GM11168 (cell line): Measurements from ENCODE around the gene FRMD4B.

Experiments
- in situ Hi-C: fragments of 300-500 bp; cut with MboI; formaldehyde crosslinking; loops from one replicate; pipeline ENCODE4 v1.12.0; 2022; ENCODE audit warnings: low sequenced_read_pairs; ENCODE audit not compliant: unreplicated experiment

FRMD4B gene

DNA sequence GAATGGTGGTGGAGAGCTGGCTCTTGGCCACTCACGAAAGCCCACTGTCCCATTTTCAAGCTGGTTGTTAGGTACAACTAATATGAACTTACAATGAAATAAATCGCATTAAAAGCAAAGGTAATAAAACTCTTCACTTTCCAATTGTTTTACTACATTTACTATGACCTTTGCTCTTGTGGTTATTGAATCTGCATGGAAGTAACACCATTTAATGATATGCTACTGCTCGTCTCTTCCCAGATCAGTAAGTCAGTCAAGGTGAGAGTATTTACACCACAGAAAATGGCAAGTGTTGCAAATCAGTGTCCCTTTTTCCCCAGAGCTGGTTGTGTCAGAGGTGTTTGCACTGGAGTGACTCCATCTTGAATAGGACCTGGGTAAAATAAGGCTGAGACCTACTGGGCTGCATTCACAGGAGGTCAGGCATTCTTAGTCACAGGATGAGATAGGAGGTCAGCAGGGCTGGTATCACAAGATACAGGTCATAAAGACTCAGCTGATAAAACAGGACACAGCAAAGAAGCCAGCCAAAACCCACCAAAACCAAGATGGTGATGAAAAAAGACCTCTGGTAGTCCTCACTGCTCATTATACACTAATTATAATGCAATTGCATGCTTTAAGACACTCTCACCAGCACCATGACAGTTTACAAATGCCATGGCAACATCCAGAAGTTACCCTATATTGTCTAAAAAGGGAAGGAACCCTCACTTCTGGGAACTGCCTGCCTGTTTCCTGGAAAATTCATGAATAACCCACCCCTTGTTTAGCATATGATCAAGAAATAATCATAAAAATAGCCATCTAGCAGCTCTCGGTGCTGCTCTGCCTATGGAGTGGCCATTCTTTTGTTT is 57.6 kb downstream of the FRMD4B start:
- in situ Hi-C loops = no loop called here

GRCh38 chr3:69326855-69327300 is 59.0 kb downstream of the FRMD4B start:
- in situ Hi-C loops = no loop called here

- in situ Hi-C loops = no loop called here
Measured at GRCh38 chr3:69325151-69325550, 60.7 kb downstream of the FRMD4B start.

DNA sequence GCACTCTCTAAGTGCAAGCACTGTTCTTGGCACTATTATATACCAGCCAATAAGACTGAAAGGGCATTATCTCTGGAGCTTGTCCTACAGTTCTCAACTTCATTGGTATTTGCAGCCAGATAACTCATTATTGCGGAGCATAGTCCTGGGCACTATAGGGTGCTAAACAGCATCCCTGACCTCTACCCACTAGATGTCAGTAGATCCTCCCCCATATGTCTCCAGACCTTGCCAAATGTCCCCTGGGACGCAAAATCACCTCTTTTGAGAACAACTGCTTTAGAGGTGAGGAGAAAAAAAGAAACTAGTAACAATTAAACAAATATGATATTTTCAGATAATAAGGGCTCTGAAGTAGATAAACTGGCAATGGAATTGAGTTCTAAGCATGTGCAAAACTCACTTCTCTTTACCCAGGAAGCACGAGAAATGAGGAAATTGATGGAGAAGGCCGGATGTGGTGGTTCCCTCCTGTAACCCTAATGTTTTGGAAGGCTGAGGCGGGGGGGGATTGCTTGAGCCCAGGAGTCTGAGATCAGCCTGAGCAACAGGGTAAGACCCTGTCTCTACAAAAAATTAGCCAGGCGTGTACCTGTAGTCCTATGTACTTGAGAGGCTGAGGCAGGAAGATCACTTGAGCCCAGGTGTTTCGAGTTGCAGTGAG is 61.4 kb downstream of the FRMD4B start:
- in situ Hi-C loops = loop anchor here (5.0 kb wide), 1 partner anchor 98 kb away; no protein-coding TSS in a partner anchor

- in situ Hi-C loops = loop anchor here (5.0 kb wide), 1 partner anchor 98 kb away; no protein-coding TSS in a partner anchor
Measured at GRCh38 chr3:69323941-69324340, 61.9 kb downstream of the FRMD4B start.

DNA sequence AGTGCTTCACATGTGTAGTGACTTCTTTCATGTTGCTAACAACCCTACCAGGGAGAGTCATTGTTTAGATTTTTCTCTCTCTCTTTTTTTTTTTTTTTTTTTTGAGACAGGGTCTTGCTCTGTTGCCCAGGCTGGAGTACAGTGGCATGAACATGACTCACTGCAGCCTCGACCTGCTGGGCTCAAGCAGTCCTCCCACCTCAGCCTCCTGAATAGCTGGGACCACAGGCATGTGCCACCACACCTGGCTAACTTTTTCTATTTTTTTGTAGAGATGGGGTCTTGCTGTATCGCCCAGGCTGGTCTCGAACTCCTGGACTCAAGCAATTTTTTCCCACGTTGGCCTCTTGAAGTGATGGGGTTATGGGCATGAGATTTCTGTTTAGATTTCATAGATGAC is 63.4 kb downstream of the FRMD4B start:
- in situ Hi-C loops = loop anchor here (5.0 kb wide), 1 partner anchor 100 kb away; no protein-coding TSS in a partner anchor

GRCh38 chr3:69322158-69322509 is 63.8 kb downstream of the FRMD4B start:
- in situ Hi-C loops = loop anchor here (5.0 kb wide), 1 partner anchor 100 kb away; no protein-coding TSS in a partner anchor

- in situ Hi-C loops = loop anchor here (5.0 kb wide), 1 partner anchor 101 kb away; no protein-coding TSS in a partner anchor
Measured at GRCh38 chr3:69321301-69322157, 64.4 kb downstream of the FRMD4B start.

GRCh38 chr3:69320871-69321271 is 65.0 kb downstream of the FRMD4B start:
- in situ Hi-C loops = loop anchor here (5.0 kb wide), 1 partner anchor 101 kb away; no protein-coding TSS in a partner anchor

DNA sequence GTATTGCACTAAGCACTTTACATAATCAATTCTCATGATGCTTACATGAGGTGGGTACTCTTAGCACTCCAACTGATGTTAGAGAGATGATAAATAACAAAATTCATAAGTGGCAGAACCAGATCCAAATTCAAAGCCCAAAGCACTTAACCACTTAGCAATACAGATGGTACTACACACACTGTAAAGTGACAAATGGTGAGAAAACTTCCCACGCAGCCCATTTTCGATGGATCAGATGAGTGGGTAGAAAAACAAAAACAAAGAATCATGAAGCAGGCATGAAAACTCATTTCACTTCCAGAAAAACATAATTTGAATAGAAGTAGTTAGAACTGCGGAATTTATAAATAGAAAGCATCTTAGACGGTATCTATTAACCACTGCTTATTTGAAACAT is 66.2 kb downstream of the FRMD4B start:
- in situ Hi-C loops = loop anchor here (5.0 kb wide), 1 partner anchor 103 kb away; no protein-coding TSS in a partner anchor

GRCh38 chr3:69318410-69318809 is 67.5 kb downstream of the FRMD4B start:
- in situ Hi-C loops = no loop called here

DNA sequence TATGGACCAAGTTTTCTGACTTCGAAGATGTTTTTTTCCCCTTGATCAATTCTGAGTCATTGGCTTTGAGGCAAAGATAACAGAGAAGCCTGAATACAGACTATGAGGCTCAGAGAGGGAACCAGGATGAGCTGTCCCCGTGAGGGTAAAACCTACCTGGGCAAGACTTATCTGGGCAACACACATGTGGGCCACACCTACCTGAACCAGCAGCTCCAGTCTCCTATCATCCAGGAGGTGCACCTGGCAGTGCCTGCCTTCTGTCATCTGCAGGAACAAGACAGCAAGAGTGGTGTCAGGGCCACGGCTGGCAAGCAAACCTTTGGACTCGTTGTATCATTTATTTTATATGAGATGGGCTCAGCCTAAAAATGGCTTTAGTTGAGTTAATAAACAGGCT is 72.6 kb downstream of the FRMD4B start:
- in situ Hi-C loops = no loop called here

DNA sequence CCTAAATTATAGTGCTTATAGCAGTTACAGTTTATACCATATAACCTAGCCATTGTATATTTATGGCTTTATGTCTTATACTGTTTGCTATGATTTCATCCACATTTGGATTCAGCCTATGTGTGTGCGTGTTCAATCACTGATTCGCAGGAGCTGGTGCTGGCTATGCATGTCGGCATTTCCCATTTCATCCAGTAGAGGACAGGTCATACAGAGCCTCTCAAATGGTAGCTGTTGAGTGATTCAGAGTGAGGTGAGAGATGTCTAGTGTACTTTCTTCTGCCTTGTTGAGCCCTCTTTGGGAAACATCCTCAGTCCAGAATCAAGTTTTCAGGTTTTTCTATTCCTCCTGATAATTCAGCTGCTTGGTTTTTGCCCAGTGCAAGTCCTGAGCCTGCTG is 76.1 kb downstream of the FRMD4B start:
- in situ Hi-C loops = no loop called here

DNA sequence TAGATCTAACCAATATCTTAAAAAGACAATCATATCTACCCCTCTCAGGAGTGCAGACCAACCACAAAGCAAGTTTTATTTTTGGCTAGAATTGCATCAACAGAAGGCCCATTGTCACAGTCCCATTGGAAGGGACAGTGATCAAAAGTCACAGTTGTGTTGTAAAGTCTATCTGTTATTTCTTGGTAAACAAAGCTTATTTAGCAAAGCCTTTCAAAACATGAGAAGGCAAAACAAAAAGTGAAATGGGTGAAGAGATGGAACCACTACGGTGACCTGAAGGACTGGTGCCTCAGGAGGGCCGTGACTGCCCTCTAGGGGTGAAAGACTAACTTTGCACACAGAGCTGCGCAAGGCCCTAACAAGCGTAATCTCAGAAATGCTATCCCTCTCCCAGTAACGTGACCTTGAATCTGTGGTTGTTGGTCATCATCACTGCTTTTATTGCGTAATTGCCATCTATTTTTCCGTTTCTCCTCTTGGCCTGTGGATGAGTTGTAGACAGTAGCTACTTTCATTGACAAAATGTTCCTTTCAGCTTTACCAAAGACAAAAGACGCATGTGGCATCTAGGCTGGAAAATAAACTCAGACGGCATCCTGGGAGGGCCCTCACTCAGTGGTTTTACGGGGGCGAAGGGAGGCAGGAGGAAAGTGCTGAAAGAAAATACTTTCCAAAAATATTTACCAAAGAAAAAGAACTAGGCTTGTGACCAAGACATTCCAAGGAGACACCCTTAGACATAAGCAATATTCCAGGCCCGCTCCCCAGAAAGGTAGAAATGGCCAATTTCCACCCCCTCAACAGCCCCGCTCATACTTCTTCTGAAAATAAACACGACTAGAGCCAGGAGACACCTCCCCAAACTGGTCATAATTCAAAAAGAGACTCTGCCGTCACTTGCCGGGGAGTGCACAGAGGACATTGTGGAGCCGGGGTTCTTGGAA is 79.4 kb downstream of the FRMD4B start:
- in situ Hi-C loops = no loop called here

GRCh38 chr3:69305011-69305410 is 80.9 kb downstream of the FRMD4B start:
- in situ Hi-C loops = no loop called here

GRCh38 chr3:69304396-69304795 is 81.5 kb downstream of the FRMD4B start:
- in situ Hi-C loops = loop anchor here (5.0 kb wide), 1 partner anchor 142 kb away; no protein-coding TSS in a partner anchor

DNA sequence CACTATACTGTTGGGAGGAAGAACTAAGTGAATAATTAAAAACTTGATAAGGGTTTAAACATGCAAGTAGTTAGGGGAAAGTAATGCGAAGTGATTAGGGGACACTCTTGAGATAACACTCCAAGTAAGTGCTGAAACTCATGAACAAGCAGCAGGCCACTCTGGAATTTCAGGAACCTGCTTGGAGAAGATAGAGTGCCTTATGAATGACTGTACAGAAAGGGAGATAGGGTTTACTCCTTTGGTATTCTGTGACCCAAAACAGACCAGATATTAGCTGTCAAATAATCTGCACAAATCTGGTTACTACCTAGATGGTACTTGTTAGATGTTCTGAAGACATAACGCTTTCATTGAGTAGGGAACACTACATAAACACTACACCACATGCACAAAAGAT is 85.6 kb downstream of the FRMD4B start:
- in situ Hi-C loops = loop anchor here (5.0 kb wide), 1 partner anchor 138 kb away; no protein-coding TSS in a partner anchor

GRCh38 chr3:69299344-69299743 is 86.5 kb downstream of the FRMD4B start:
- in situ Hi-C loops = no loop called here

DNA sequence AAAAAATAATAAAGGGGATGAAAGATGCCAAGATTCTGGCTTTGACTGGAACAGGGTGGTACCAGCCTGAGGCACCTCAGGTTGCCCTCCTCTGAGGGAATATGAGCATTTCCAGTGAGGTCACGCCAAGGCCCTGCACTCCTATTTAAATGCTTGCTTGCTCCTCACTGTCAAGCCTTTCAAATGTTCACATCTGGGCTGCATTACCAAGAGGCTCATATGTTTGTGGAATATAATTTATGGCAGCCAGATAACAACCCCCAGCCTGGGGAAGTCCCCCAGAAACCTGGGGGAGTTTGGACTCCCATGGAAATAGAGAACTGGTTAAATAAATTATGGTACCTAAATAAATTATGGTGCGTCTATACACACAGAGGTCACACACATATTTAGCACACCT is 88.4 kb downstream of the FRMD4B start:
- in situ Hi-C loops = no loop called here
